Measurements from ENCODE around the gene CEP112. TPM values are rescaled to one million over a fixed set of nuclear protein-coding genes. Genes with fewer than 3 reads are reported as not detected.

The CEP112 gene
- total RNA-seq, 1 experiment from 2014 or later = 2.8 TPM

GRCh38 chr17:65674246-65675045 is 517.5 kb downstream of the CEP112 start:
- DNase-seq (ENCODE audit: low read depth) = no peak
- in situ Hi-C loops (cut with HindIII; ENCODE audit: low pct_unique_long_range_greater_than_20kb, low sequenced_read_pairs) = no loop called here

DNA sequence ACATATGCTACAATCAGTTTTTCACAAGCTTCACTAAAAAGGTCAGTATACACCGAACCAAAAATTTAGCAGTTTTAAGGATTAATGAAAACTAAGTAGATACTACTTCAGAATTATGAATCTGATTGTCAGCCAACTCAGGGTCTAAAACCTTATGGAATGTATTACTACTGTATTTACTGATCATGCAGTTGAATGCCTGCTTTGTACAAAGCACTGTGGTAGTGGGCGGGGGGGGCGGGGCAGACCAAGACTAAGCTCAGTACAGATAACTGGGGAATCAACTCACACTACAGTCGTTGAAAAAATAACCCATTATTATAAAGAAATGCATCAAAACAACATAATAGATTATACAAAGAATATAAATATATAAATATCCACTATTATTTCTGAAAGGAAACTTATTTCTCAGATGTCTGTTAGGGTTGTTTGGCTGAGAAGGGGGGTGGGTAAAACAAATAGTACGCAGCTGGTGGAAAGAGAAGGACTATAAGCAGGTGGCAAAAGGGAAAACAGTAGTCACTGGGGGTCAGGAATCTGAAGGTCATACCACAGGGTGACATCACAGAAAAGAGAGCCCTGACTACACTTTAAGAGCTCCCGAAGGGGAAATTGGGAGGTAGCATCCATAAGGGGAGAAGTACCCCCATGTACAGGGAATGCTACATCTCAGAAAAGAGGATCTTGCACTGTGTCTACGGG is 521.1 kb downstream of the CEP112 start:
- no peak for DNase-seq (ENCODE audit: low read depth)
- in situ Hi-C loops (cut with HindIII; ENCODE audit: low pct_unique_long_range_greater_than_20kb, low sequenced_read_pairs) = no loop called here

DNA sequence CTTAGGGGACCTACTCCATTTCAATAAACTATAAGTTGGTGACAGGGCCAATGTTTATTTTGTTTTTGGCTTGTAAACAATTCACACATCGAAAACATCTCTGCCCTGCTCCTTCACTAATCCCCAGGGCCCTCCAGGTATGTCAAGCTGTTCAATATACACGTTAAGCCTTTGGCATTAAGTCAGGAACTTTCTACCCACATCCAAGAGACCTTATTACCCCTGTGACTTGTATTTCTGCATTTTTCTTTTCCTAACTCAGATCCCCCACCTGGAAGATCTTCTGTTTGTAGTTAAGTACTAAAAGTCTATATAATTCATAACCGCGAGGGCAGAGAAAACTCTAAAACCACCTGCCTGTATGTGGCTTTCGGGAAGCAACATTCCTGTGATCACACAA is 523.7 kb downstream of the CEP112 start:
- in situ Hi-C loops (cut with HindIII; ENCODE audit: low pct_unique_long_range_greater_than_20kb, low sequenced_read_pairs) = no loop called here

GRCh38 chr17:65667656-65668055 is 524.3 kb downstream of the CEP112 start:
- DNase-seq (ENCODE audit: low read depth) = no peak
- in situ Hi-C loops (cut with HindIII; ENCODE audit: low pct_unique_long_range_greater_than_20kb, low sequenced_read_pairs) = no loop called here

More for the DNA sequence above, 523.7 kb downstream of the CEP112 start:
- no peak for DNase-seq (ENCODE audit: low read depth)

DNA sequence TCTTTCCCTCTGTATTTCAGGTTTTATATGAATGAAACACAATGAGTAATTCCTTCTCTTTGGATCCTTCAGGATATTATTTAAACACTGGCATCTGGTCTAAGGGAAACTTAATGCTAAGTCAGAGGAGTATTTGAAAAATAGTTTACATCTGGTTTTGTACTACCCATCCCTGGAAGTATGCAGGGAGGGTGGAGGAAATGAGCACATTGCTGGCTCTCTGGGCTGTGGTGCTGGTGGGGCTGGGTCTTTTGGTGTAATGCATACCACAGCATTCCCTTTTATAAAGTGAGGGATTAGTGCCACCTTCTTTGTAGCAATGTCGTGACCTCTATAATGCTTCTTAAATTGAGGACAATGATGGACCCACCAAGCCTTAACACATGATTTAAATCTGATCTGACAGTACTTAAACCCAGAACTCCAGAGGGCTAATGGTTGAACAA is 525.0 kb downstream of the CEP112 start:
- no peak for DNase-seq (ENCODE audit: low read depth)
- in situ Hi-C loops (cut with HindIII; ENCODE audit: low pct_unique_long_range_greater_than_20kb, low sequenced_read_pairs) = no loop called here

GRCh38 chr17:65665966-65666365 is 526.0 kb downstream of the CEP112 start:
- in situ Hi-C loops (cut with HindIII; ENCODE audit: low pct_unique_long_range_greater_than_20kb, low sequenced_read_pairs) = no loop called here
- DNase-seq (ENCODE audit: low read depth) = no peak

GRCh38 chr17:65664696-65665095 is 527.2 kb downstream of the CEP112 start:
- in situ Hi-C loops (cut with HindIII; ENCODE audit: low pct_unique_long_range_greater_than_20kb, low sequenced_read_pairs) = no loop called here
- DNase-seq (ENCODE audit: low read depth) = no peak

GRCh38 chr17:65664266-65664665 is 527.7 kb downstream of the CEP112 start:
- in situ Hi-C loops (cut with HindIII; ENCODE audit: low pct_unique_long_range_greater_than_20kb, low sequenced_read_pairs) = no loop called here
- DNase-seq (ENCODE audit: low read depth) = no peak

DNA sequence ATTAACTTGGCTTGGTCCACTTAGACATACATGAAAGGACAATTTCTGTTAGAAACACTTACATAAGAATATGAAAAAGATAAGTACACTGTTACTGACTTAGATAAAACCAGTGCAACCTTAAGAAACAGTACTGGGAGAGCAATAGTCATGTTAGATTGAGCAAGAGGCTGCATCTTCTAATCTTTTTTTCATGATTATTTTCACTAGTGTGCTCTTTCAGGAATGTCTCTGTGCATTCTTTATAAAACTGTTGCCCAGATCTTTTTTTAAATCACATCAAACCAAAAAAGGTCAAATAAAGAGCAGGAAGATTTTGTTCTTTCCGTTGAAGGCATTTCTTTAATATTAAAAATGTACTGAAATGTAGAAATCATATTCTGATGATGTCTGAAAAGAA is 529.7 kb downstream of the CEP112 start:
- in situ Hi-C loops (cut with HindIII; ENCODE audit: low pct_unique_long_range_greater_than_20kb, low sequenced_read_pairs) = no loop called here
- no peak for DNase-seq (ENCODE audit: low read depth)

DNA sequence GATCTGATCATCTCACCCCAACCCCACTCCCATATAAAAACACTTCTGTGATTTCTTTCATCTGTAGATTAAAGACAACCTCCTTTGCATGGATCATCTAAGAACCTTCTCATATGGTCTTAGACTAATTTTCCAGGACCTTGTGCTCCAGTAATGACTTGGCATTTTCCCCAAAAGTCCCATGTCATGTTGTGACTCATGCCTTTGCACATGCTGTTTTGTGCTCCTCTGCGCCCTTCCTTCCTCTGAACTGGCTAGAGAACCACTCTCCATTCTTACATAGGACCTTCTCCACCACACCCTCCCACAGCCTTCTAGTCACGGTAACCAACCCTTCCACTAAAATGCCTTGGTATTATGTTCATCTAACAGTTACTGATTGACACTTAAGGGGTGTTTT is 531.0 kb downstream of the CEP112 start:
- in situ Hi-C loops (cut with HindIII; ENCODE audit: low pct_unique_long_range_greater_than_20kb, low sequenced_read_pairs) = no loop called here
- peak; percentile 17 for DNase-seq (ENCODE audit: low read depth)

DNA sequence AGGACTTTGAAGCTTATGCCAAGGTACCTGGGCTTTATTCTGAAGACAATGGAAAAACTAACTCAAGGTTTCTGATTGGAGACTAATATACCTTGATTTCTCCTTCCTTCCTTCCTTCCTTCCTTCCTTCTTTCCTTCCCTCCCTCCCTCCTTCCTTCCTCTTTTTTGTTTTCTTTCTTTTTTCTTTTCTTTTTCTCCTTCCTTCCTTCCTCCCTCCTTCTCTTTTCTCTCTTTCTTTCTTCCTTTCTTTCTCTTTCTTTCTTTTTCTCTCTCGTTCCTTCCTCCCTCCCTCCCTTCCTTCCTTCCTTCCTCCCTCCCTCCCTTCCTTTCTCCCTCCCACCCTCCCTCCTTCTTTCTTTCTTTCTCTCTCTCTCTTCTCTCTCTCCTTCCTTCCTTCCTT is 531.9 kb downstream of the CEP112 start:
- no peak for DNase-seq (ENCODE audit: low read depth)
- in situ Hi-C loops (cut with HindIII; ENCODE audit: low pct_unique_long_range_greater_than_20kb, low sequenced_read_pairs) = no loop called here

- no peak for DNase-seq (ENCODE audit: low read depth)
- in situ Hi-C loops (cut with HindIII; ENCODE audit: low pct_unique_long_range_greater_than_20kb, low sequenced_read_pairs) = no loop called here
These were observed 532.4 kb downstream of the CEP112 start for GRCh38 chr17:65659512-65659911.

DNA sequence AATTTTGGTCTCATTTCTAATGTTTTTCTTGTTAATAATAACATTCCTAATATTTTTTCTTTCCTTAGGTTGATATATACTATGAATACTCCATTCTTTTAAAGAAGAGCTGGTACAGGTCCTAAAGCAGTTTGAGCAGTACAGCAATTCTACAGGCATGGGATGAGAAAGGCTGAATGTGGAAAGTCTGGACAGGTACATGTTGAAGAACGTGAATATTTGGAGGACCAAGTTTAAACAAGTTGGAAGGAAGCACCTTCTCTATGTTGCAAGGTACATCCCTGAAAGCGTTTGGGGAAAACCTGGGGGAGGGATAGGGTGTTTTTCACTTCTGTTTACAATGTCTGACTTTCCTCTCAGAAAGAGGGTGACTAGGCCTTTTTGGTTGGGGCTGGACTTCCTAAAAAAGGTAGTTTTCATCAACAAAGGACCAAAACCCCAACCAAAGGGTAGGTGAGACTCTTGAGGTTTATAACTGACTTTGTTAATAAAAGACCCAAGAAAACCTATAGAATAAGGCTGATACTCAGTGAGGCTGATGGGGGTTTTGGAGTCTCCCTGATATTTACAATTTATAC is 534.6 kb downstream of the CEP112 start:
- in situ Hi-C loops (cut with HindIII; ENCODE audit: low pct_unique_long_range_greater_than_20kb, low sequenced_read_pairs) = no loop called here
- no peak for DNase-seq (ENCODE audit: low read depth)

- DNase-seq (ENCODE audit: low read depth) = no peak
- in situ Hi-C loops (cut with HindIII; ENCODE audit: low pct_unique_long_range_greater_than_20kb, low sequenced_read_pairs) = no loop called here
These were observed 535.3 kb downstream of the CEP112 start for GRCh38 chr17:65656390-65657250.

- in situ Hi-C loops (cut with HindIII; ENCODE audit: low pct_unique_long_range_greater_than_20kb, low sequenced_read_pairs) = no loop called here
These were observed 536.2 kb downstream of the CEP112 start for GRCh38 chr17:65655706-65656105.

GRCh38 chr17:65644545-65644944 is 547.4 kb downstream of the CEP112 start:
- in situ Hi-C loops (cut with HindIII; ENCODE audit: low pct_unique_long_range_greater_than_20kb, low sequenced_read_pairs) = no loop called here
- no peak for DNase-seq (ENCODE audit: low read depth)

More at GRCh38 chr17:65655706-65656105, 536.2 kb downstream of the CEP112 start:
- no peak for DNase-seq (ENCODE audit: low read depth)

DNA sequence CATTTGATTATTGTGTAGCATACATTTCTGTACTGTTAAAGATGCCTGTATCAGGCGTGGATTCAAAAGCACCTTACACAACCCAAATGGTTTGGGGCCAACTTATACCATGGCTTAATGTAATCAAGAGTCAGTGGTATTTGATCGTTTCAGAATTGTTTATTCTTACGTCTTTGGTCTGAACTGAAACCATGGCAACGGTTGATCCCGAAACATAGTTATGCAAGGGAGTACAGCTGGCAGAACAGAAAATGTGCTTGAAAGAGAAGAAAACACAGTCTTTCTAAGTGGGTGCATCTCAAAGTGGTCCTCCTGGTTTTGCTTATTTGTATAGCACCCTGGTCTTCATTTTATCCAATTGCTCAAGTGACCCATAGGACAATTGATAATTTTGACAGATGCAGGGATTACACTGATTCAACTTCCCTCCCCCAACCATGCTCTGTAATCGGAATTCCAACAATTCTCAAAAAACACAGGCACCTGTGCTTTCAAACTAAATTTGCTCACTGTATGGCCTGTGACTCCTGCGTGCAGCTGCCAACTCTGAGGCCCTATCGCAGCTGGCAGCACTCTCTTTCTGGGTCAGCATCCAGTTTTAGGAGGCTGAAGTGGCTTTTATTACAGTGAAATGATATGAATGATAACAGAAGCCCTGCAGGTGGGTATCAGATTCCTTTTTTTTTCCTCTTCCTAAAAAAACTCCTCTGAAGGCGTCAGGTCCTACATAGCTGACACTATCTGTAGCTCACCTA is 553.5 kb downstream of the CEP112 start:
- no peak for DNase-seq (ENCODE audit: low read depth)
- in situ Hi-C loops (cut with HindIII; ENCODE audit: low pct_unique_long_range_greater_than_20kb, low sequenced_read_pairs) = no loop called here

GRCh38 chr17:65637786-65638185 is 554.1 kb downstream of the CEP112 start:
- in situ Hi-C loops (cut with HindIII; ENCODE audit: low pct_unique_long_range_greater_than_20kb, low sequenced_read_pairs) = no loop called here
- DNase-seq (ENCODE audit: low read depth) = no peak

Data from Caki2 (cell line).